Stimulated activated CD4-positive, alpha-beta T cell treated with anti-CD3 and anti-CD28 coated beads, Interleukin-4, amount 100 ng/mL, for 48 hours (primary cell): ENCODE results near the gene TBC1D23.
"Not testable (repeated sequence)": the region's sequence is repeated elsewhere in the genome, so short reads cannot be mapped to it uniquely, and the experiment has no call there.

Experiments used
- DNase-seq, 2 donors: peaks; one replicate each; pipeline ENCODE4 v3.0.0-alpha.2; 2020; ENCODE audit warnings: low read depth in 2 of 2

The TBC1D23 gene

GRCh38 chr3:100256731-100257151 lies 4.1 kb upstream of the TBC1D23 start:
- DNase-seq: no peak

GRCh38 chr3:100257586-100257985 lies 3.2 kb upstream of the TBC1D23 start:
- no peak for DNase-seq

- no peak for DNase-seq
Observed at GRCh38 chr3:100260081-100260684, 609 bp upstream of the TBC1D23 start.

GRCh38 chr3:100261485-100261903 lies 702 bp downstream of the TBC1D23 start:
- DNase-seq: no peak

GRCh38 chr3:100262925-100263324 lies 2.1 kb downstream of the TBC1D23 start:
- DNase-seq: not testable (repeated sequence)

GRCh38 chr3:100263583-100263982 lies 2.8 kb downstream of the TBC1D23 start:
- DNase-seq: no peak

- DNase-seq: no peak
Observed at GRCh38 chr3:100264242-100264641, 3.5 kb downstream of the TBC1D23 start.

- no peak for DNase-seq
Observed at GRCh38 chr3:100265016-100265415, 4.2 kb downstream of the TBC1D23 start.

- DNase-seq: no peak
Observed at GRCh38 chr3:100266531-100266930, 5.7 kb downstream of the TBC1D23 start.

GRCh38 chr3:100268156-100268555 lies 7.4 kb downstream of the TBC1D23 start:
- no peak for DNase-seq

GRCh38 chr3:100269001-100269400 lies 8.2 kb downstream of the TBC1D23 start:
- DNase-seq: no peak

GRCh38 chr3:100269410-100270214 lies 8.8 kb downstream of the TBC1D23 start:
- DNase-seq: no peak

- DNase-seq: no peak
Observed at GRCh38 chr3:100270215-100270583, 9.4 kb downstream of the TBC1D23 start.

GRCh38 chr3:100271522-100271921 lies 10.7 kb downstream of the TBC1D23 start:
- DNase-seq: no peak

- DNase-seq: not testable (repeated sequence)
Observed at GRCh38 chr3:100272797-100273611, 12.2 kb downstream of the TBC1D23 start.

- no peak for DNase-seq
Observed at GRCh38 chr3:100274361-100274760, 13.6 kb downstream of the TBC1D23 start.

GRCh38 chr3:100277255-100277800 lies 16.5 kb downstream of the TBC1D23 start:
- DNase-seq: no peak

- DNase-seq: no peak
Observed at GRCh38 chr3:100278910-100279309, 18.1 kb downstream of the TBC1D23 start.

GRCh38 chr3:100288288-100288894 lies 27.6 kb downstream of the TBC1D23 start:
- DNase-seq: no peak

GRCh38 chr3:100289339-100289738 lies 28.5 kb downstream of the TBC1D23 start:
- DNase-seq: no peak

GRCh38 chr3:100295089-100295488 lies 34.3 kb downstream of the TBC1D23 start:
- no peak for DNase-seq

GRCh38 chr3:100297784-100298183 lies 37.0 kb downstream of the TBC1D23 start:
- no peak for DNase-seq
